Gastrocnemius medialis (tissue), 4 donors: ENCODE data around the gene SPECC1L. TPM values are rescaled to one million over a fixed set of nuclear protein-coding genes. Genes with fewer than 3 reads are reported as not detected.

Experiments used
- ATAC-seq, 2 donors: fragments of 150-250 bp; one replicate each; pipeline ENCODE4 v1.9.1; 2016
- DNase-seq, 2 donors: peaks; one replicate each; pipeline ENCODE4 v3.0.0-alpha.2; 2019
- H3K27ac ChIP-seq, 4 donors: fragments of 200-600 bp; sonication (generic); 1 replicate in 1 of 4; 2 replicates in 3 of 4; pipeline ENCODE4 v1.5.1; 2016 to 2018; ENCODE audit warnings: mild to moderate bottlenecking in 2 of 4, moderate library complexity in 1 of 4
- H3K27me3 ChIP-seq, 3 donors: fragments of 200-600 bp; sonication (generic) in 2 of 3; 1 replicate in 1 of 3; 2 replicates in 2 of 3; pipeline versions ENCODE4 v1.5.1 to v1.6.0; 2016 to 2019; ENCODE audit warnings: mild to moderate bottlenecking in 1 of 3, moderate library complexity in 1 of 3
- H3K36me3 ChIP-seq, 2 donors: fragments of 200-600 bp; sonication (generic) in 1 of 2; one replicate each; pipeline ENCODE4 v1.5.1; 2017 to 2018
- H3K4me1 ChIP-seq, 2 donors: fragments of 200-600 bp; sonication (generic) in 1 of 2; one replicate each; pipeline ENCODE4 v1.5.1; 2016 to 2017; ENCODE audit warnings: mild to moderate bottlenecking in 2 of 2
- H3K4me3 ChIP-seq, 4 donors: fragments of 200-600 bp; sonication (generic) in 3 of 4; 1 replicate in 1 of 4; 2 replicates in 3 of 4; pipeline ENCODE4 v1.5.1; 2016 to 2019; ENCODE audit warnings: mild to moderate bottlenecking in 2 of 4
- H3K9me3 ChIP-seq, 3 donors: fragments of 200-600 bp; sonication (generic) in 2 of 3; 1 replicate in 1 of 3; 2 replicates in 2 of 3; pipeline ENCODE4 v1.5.1; 2016 to 2019
- POLR2A ChIP-seq, 2 donors: fragments of 450-650 bp; IDR thresholded peaks; one replicate each; pipeline ENCODE4 v1.6.1; 2017; ENCODE audit warnings: antibody characterized with exemption in 2 of 2, mild to moderate bottlenecking in 2 of 2, moderate library complexity in 2 of 2
- in situ Hi-C, 4 donors: fragments of 200-750 bp; cut with MboI; loops; one replicate each; pipeline versions ENCODE4 v1.15.0 to v1.8.0; 2017; ENCODE audit warnings: low sequenced_read_pairs in 4 of 4
- intact Hi-C: fragments of 100-400 bp; cut with DNase I; formaldehyde crosslinking; loops from one replicate; pipeline ENCODE4 v1.15.1; 2023; ENCODE audit warnings: low total_unique reads
- total RNA-seq, 4 donors: library from RNA; depleted of rRNA; stranded (reverse); fragments of >200 nt; gene quantifications; one replicate each; pipeline versions ENCODE4 v1.1.0 to v1.2.3, GENCODE V29; 2016
- TF ChIP-seq, protein P1 (sequence below), 5 experiments: fragments of 450-650 bp in 3 of 5; fragments of 200-600 bp in 2 of 5; sonication (generic) in 2 of 5; IDR thresholded peaks in 4 of 5; conservative IDR thresholded peaks in 1 of 5; 1 replicate in 4 of 5; 2 replicates in 1 of 5; pipeline ENCODE4 v1.5.1; 2016 to 2019; ENCODE audit warnings: antibody characterized with exemption in 5 of 5, mild to moderate bottlenecking in 3 of 5, moderate library complexity in 3 of 5

The SPECC1L gene
- total RNA-seq, 4 donors from 2014 or later: 16.2 to 19.9 (median 18.7) TPM

DNA sequence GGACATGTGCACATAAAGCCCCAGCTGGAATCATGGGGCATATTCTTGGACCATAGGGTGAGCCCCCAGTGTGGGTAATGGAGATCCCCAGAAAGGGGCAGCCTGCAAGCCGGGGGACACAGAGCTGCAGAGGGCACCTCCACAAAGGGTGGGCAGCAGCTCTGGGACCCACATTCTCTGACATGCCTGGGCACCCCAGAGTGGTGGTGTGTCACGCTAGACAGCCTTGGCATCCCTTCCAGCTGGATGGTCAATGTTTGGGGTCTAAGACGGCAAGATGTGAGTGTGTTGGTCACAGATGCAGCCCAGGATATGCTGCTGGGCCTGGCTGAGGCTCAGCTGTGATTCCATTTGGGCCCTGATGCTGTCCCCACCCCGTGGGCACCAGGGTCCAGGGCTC lies 166.5 kb downstream of the SPECC1L start:
- TF ChIP-seq, protein P1, sequence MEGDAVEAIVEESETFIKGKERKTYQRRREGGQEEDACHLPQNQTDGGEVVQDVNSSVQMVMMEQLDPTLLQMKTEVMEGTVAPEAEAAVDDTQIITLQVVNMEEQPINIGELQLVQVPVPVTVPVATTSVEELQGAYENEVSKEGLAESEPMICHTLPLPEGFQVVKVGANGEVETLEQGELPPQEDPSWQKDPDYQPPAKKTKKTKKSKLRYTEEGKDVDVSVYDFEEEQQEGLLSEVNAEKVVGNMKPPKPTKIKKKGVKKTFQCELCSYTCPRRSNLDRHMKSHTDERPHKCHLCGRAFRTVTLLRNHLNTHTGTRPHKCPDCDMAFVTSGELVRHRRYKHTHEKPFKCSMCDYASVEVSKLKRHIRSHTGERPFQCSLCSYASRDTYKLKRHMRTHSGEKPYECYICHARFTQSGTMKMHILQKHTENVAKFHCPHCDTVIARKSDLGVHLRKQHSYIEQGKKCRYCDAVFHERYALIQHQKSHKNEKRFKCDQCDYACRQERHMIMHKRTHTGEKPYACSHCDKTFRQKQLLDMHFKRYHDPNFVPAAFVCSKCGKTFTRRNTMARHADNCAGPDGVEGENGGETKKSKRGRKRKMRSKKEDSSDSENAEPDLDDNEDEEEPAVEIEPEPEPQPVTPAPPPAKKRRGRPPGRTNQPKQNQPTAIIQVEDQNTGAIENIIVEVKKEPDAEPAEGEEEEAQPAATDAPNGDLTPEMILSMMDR (IDR thresholded peaks at IDR 0.05 in 4 of 5, conservative IDR thresholded peaks at IDR 0.05 in 1 of 5): no peak
- no peak for TF ChIP-seq POLR2A (IDR thresholded peaks at IDR 0.05)
- DNase-seq: no peak
- Histone ChIP-seq H3K27me3 (no peaks in the 10 kb centered on the region), H3K4me1 (peaks cover 36 to 46% of the 10 kb centered on the region in 2 donors), H3K4me3 (no peak overlapping the region), H3K36me3 (no peaks in the 10 kb centered on the region), H3K9me3 (no peaks in the 10 kb centered on the region), H3K27ac (peak overlapping the region in 3 of 4 donors; percentile 51 to 65 (median 65))
- ATAC-seq: no peak
- in situ Hi-C loops: loop anchor here in 3 of 4 donors (10.0 to 25.0 kb wide), 3 partner anchors 68 to 325 kb away; partner anchors contain the start of gene PIWIL3 (in 1 of the 3)
- intact Hi-C loops: no loop called here

DNA sequence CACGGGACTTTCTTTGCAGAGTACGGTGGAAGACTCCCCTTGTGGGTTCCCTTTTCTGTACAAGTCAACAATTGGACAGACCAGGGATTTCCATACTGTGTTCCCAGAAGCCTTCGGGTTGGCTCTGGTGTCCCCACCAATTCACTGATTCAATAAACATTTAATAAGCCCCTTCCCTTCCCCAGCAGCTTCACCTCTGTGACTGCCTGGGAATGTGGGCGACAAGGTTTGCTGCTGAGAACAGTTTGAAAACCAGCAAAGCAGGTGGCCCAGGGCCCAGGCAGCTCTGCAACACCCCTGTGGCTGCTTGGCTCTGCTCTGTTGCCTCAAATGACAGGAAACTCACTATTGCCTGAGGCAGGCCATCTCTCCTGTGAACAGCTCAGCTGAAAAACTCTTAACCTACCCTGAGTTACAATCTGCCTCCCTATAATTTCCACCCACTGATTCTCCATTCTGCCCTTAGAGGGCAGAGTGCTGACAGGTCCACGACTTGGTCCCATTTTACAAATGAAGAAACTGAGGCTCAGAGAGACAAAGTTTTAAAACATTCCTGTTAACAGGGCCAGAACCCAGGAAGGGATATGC lies 167.2 kb downstream of the SPECC1L start:
- no peak overlapping the region for H3K4me3 ChIP-seq
- in situ Hi-C loops (loop anchor here in 3 of 4 donors (10.0 to 25.0 kb wide), 3 partner anchors 67 to 324 kb away; partner anchors contain the start of gene PIWIL3 (in 1 of the 3)), intact Hi-C loops (no loop called here)
- no peaks in the 10 kb centered on the region for H3K36me3 ChIP-seq
- H3K27me3 ChIP-seq: no peaks in the 10 kb centered on the region
- no peak for TF ChIP-seq POLR2A (IDR thresholded peaks at IDR 0.05)
- TF ChIP-seq, protein P1 (IDR thresholded peaks at IDR 0.05 in 4 of 5, conservative IDR thresholded peaks at IDR 0.05 in 1 of 5): no peak
- H3K27ac ChIP-seq: no peak overlapping the region
- peaks cover 30 to 39% of the 10 kb centered on the region in 2 donors for H3K4me1 ChIP-seq
- no peak for ATAC-seq
- DNase-seq: peak in 1 of 2 donors; percentile 9
- H3K9me3 ChIP-seq: no peaks in the 10 kb centered on the region

DNA sequence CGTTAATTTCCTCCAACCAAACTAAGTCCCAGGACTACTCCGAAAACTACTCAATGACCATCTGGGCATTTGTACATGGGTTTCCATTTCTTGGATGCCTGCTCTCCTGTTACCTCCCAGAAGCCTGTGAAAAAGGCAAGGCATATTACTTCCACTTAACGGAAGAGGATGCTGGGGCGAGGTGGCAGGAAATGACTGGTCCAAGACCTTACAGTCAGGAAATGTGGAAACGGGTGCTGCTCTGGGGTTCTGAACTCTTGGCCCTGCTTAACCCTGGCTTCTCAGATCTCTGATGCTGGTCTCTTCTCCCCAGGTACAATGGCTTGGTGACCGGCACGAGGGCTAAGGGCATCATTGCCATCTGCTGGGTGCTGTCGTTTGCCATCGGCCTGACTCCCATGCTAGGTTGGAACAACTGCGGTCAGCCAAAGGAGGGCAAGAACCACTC lies 169.7 kb downstream of the SPECC1L start:
- Histone ChIP-seq H3K27ac (no peak overlapping the region), H3K4me1 (peaks cover 10 to 16% of the 10 kb centered on the region in 2 donors), H3K27me3 (no peaks in the 10 kb centered on the region), H3K4me3 (no peak overlapping the region), H3K36me3 (no peaks in the 10 kb centered on the region), H3K9me3 (no peaks in the 10 kb centered on the region)
- intact Hi-C loops: no loop called here
- DNase-seq: no peak
- no peak for ATAC-seq
- TF ChIP-seq, protein P1 (IDR thresholded peaks at IDR 0.05 in 4 of 5, conservative IDR thresholded peaks at IDR 0.05 in 1 of 5): no peak
- no peak for TF ChIP-seq POLR2A (IDR thresholded peaks at IDR 0.05)
- in situ Hi-C loops: loop anchor here in 1 of 4 donors (25.0 kb wide), 1 partner anchor 322 kb away; the partner anchor contains the start of gene PIWIL3

DNA sequence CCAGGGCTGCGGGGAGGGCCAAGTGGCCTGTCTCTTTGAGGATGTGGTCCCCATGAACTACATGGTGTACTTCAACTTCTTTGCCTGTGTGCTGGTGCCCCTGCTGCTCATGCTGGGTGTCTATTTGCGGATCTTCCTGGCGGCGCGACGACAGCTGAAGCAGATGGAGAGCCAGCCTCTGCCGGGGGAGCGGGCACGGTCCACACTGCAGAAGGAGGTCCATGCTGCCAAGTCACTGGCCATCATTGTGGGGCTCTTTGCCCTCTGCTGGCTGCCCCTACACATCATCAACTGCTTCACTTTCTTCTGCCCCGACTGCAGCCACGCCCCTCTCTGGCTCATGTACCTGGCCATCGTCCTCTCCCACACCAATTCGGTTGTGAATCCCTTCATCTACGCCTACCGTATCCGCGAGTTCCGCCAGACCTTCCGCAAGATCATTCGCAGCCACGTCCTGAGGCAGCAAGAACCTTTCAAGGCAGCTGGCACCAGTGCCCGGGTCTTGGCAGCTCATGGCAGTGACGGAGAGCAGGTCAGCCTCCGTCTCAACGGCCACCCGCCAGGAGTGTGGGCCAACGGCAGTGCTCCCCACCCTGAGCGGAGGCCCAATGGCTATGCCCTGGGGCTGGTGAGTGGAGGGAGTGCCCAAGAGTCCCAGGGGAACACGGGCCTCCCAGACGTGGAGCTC lies 170.2 kb downstream of the SPECC1L start:
- ATAC-seq (no peak), DNase-seq (peak in 1 of 2 donors; percentile 19)
- no peaks in the 10 kb centered on the region for H3K9me3 ChIP-seq
- intact Hi-C loops: no loop called here
- H3K27ac ChIP-seq: peak overlapping the region in 1 of 4 donors; percentile 27
- H3K36me3 ChIP-seq: no peaks in the 10 kb centered on the region
- TF ChIP-seq, protein P1 (IDR thresholded peaks at IDR 0.05 in 4 of 5, conservative IDR thresholded peaks at IDR 0.05 in 1 of 5): peak in 1 of 5 experiments; percentile 14
- no peak for TF ChIP-seq POLR2A (IDR thresholded peaks at IDR 0.05)
- in situ Hi-C loops: loop anchor here in 1 of 4 donors (25.0 kb wide), 1 partner anchor 321 kb away; the partner anchor contains the start of gene PIWIL3
- H3K27me3 ChIP-seq: no peaks in the 10 kb centered on the region
- no peak overlapping the region for H3K4me3 ChIP-seq
- peaks cover 10 to 16% of the 10 kb centered on the region in 2 donors for H3K4me1 ChIP-seq
